Lung (tissue), 12 donors: ENCODE data around the gene UCN3. TPM values are rescaled to one million over a fixed set of nuclear protein-coding genes. Genes with fewer than 3 reads are reported as not detected.

Source experiments
- ATAC-seq: fragments of 200-7000 bp; cut with Tn5 transposase; one replicate; pipeline ENCODE4 v1.9.1; 2020; ENCODE audit warnings: moderate number of reproducible peaks; ENCODE audit not compliant: insufficient read depth, low FRiP score
- DNase-seq, 3 donors: peaks; one replicate each; pipeline ENCODE4 v3.0.0-alpha.2; 2013 to 2017
- H3K27ac ChIP-seq, 2 donors: one replicate each; pipeline ENCODE4 v1.5.1; 2013; ENCODE audit warnings: mild to moderate bottlenecking in 2 of 2, moderate library complexity in 2 of 2, control low read depth in 1 of 2, inconsistent platforms in 1 of 2, low read depth in 1 of 2, low read length in 1 of 2
- H3K27me3 ChIP-seq, 3 donors: one replicate each; pipeline ENCODE4 v1.5.1; 2013; ENCODE audit warnings: low read length in 2 of 3; ENCODE audit not compliant: control insufficient read depth in 3 of 3, insufficient read depth in 3 of 3
- H3K36me3 ChIP-seq, 4 donors: one replicate each; pipeline ENCODE4 v1.5.1; 2013; ENCODE audit warnings: low read length in 4 of 4, mild to moderate bottlenecking in 1 of 4, moderate library complexity in 1 of 4; ENCODE audit not compliant: control insufficient read depth in 4 of 4, insufficient read depth in 4 of 4
- H3K4me1 ChIP-seq, 5 donors: one replicate each; pipeline ENCODE4 v1.5.1; 2013; ENCODE audit warnings: low read length in 5 of 5, mild to moderate bottlenecking in 2 of 5, moderate library complexity in 1 of 5; ENCODE audit not compliant: control insufficient read depth in 5 of 5, insufficient read depth in 5 of 5
- H3K4me3 ChIP-seq: one replicate; pipeline ENCODE4 v1.5.1; 2013; ENCODE audit warnings: mild to moderate bottlenecking, control low read depth, moderate library complexity
- H3K9ac ChIP-seq, 2 donors: one replicate each; pipeline ENCODE4 v1.5.1; 2013; ENCODE audit warnings: low read length in 2 of 2, control low read depth in 1 of 2; ENCODE audit not compliant: insufficient read depth in 1 of 2
- H3K9me3 ChIP-seq, 4 donors: one replicate each; pipeline ENCODE4 v1.5.1; 2013; ENCODE audit warnings: low read length in 3 of 4, mild to moderate bottlenecking in 1 of 4, moderate library complexity in 1 of 4; ENCODE audit not compliant: control insufficient read depth in 4 of 4, insufficient read depth in 3 of 4
- CTCF ChIP-seq: IDR thresholded peaks from 2 replicates; pipeline ENCODE4 v1.5.1; 2012; ENCODE audit warnings: mild to moderate bottlenecking; ENCODE audit errors: control extremely low read depth, extremely low read depth
- WGBS, 2 donors: extraction: QIAGEN DNeasy Blood & Tissue Kit; methylation state at CpG; one replicate each; pipeline ENCODE4 v1.1.7; 2013; 5-methylcytosine and 5-hydroxymethylcytosine counted together
- polyA plus RNA-seq, 2 donors: library from polyadenylated mRNA; stranded (reverse); fragments of 200-250 nt; gene quantifications; one replicate each; pipeline ENCODE4 v1.2.1, GENCODE V29; 2013
- total RNA-seq, 2 donors: library from RNA; depleted of rRNA in 1 of 2; stranded (reverse); fragments of >200 nt in 1 of 2; gene quantifications; one replicate each; pipeline ENCODE4 v1.2.1, GENCODE V29; 2014 to 2021
- donor health status: control.
- donor health status: control.
- donor health status: Bipolar disorder and iron deficiency.
- donor health status: healthy.
- donor health status: DM: yes; HTN: yes; CAD: no.

The UCN3 gene
- total and polyA plus RNA-seq, 4 donors = 0.17 to 0.77 (median 0.53) TPM

DNA sequence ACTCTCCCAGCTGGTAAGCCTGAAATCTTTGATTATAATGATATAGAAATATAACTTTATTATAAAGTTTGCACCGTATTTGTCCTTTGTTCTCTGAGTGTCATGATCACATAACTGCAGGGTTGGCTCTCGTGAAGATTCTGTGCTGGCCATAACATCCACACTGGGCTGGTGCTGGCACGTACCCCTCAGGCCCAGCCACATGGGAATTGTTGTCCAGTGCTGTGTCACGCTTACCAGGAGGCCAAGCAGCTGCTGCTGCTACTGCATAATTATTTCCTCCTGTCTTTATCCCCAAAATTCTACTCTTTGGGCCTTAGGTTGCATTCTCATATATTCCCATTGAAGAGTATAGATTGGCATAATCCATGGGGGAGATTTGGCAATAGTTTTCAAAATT, 20.8 kb upstream of the UCN3 start:
- DNase-seq (no peak), ATAC-seq (no peak)
- Histone ChIP-seq H3K9me3 (no peaks in the 10 kb centered on the region), H3K4me3 (no peak overlapping the region), H3K27ac (no peak overlapping the region), H3K27me3 (no peaks in the 10 kb centered on the region), H3K36me3 (no peaks in the 10 kb centered on the region), H3K4me1 (peaks cover 0 to 1% (median 0%) of the 10 kb centered on the region in 5 donors), H3K9ac (no peak overlapping the region)
- TF ChIP-seq CTCF = no peak
- WGBS, 2 donors = 85 to 94% methylated on average over 4 of the region's 4 CpGs

DNA sequence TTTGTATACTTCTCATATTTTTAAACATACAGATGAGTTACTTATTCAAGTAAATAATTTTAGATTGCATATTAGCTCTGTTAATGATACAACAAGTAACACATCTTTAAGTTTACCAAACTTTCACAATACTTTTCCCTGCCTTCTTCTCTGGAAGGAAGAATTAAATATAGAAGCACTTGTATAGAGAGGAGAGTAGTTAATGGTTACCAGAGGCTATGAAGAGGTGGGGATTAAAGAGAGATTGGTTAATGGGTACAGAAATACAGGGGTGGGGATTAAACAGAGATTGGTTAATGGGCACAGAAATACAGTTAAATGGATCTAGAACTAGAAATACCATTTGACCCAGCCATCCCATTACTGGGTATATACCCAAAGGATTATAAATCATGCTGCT, 20.0 kb upstream of the UCN3 start:
- H3K4me1 ChIP-seq = peaks cover 0 to 1% (median 0%) of the 10 kb centered on the region in 5 donors
- no peak overlapping the region for H3K4me3 ChIP-seq
- H3K9ac ChIP-seq = no peak overlapping the region
- H3K36me3 ChIP-seq = no peaks in the 10 kb centered on the region
- H3K27me3 ChIP-seq = peaks cover 0 to 2% (median 0%) of the 10 kb centered on the region in 3 donors
- no peak for ATAC-seq
- no peak overlapping the region for H3K27ac ChIP-seq
- TF ChIP-seq CTCF = no peak
- DNase-seq = peak in 1 of 3 donors; percentile 21
- H3K9me3 ChIP-seq = peaks cover 0 to under 1% (median 0%) of the 10 kb centered on the region in 4 donors

DNA sequence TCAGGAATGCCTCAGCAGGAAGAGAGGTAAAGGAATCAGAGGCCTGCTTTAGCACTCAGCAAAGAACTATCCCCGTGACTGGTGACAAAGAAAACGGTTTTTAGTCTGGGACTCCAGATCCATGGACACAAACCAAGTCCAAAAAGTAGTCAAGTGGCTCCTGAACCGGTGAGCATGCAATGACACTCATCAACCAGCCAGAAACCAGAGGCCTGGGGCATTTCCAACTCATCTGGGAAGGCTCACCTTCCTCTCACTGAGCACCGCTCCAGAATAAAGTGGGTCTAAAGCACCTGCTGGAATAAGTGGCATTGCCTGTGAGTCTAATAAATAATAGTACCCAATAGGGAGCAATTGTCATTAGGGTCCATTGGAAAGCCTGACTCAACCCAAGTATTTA, 17.9 kb upstream of the UCN3 start:
- Histone ChIP-seq H3K36me3 (no peaks in the 10 kb centered on the region), H3K4me1 (peaks cover 0 to 1% (median 0%) of the 10 kb centered on the region in 5 donors), H3K27ac (no peak overlapping the region), H3K9me3 (peaks cover 0 to 2% (median 0%) of the 10 kb centered on the region in 4 donors), H3K9ac (no peak overlapping the region), H3K27me3 (peaks cover 0 to 2% (median 0%) of the 10 kb centered on the region in 3 donors), H3K4me3 (no peak overlapping the region)
- TF ChIP-seq CTCF = no peak
- ATAC-seq (no peak), DNase-seq (no peak)
- 68 to 69% methylated on average over 4 of the region's 4 CpGs for WGBS, 2 donors

- H3K36me3 ChIP-seq = no peaks in the 10 kb centered on the region
- 81 to 90% methylated on average over 2 of the region's 2 CpGs for whole genome bisulfite sequencing, 2 donors
- DNase-seq = no peak
- no peak overlapping the region for H3K9ac ChIP-seq
- no peak for ATAC-seq
- H3K4me1 ChIP-seq = no peaks in the 10 kb centered on the region
- TF ChIP-seq CTCF = no peak
- peaks cover 0 to 2% (median 0%) of the 10 kb centered on the region in 4 donors for H3K9me3 ChIP-seq
- peaks cover 0 to 2% (median 0%) of the 10 kb centered on the region in 3 donors for H3K27me3 ChIP-seq
- no peak overlapping the region for H3K27ac ChIP-seq
- no peak overlapping the region for H3K4me3 ChIP-seq
These were observed 15.4 kb upstream of the UCN3 start for GRCh38 chr10:5349362-5349761.
